22Rv1 (cell line): ENCODE data around the gene DOCK7.

Experiments used
- ZFX ChIP-seq: fragments of 450-650 bp; IDR thresholded peaks from 2 replicates; pipeline ENCODE4 v1.6.1; 2017; ENCODE audit warnings: antibody characterized with exemption, borderline replicate concordance
- TF ChIP-seq, protein P1 (sequence below): fragments of 450-650 bp; IDR thresholded peaks from 2 replicates; pipeline ENCODE4 v1.5.1; 2017; ENCODE audit warnings: mild to moderate bottlenecking

- TF ChIP-seq, protein P1, sequence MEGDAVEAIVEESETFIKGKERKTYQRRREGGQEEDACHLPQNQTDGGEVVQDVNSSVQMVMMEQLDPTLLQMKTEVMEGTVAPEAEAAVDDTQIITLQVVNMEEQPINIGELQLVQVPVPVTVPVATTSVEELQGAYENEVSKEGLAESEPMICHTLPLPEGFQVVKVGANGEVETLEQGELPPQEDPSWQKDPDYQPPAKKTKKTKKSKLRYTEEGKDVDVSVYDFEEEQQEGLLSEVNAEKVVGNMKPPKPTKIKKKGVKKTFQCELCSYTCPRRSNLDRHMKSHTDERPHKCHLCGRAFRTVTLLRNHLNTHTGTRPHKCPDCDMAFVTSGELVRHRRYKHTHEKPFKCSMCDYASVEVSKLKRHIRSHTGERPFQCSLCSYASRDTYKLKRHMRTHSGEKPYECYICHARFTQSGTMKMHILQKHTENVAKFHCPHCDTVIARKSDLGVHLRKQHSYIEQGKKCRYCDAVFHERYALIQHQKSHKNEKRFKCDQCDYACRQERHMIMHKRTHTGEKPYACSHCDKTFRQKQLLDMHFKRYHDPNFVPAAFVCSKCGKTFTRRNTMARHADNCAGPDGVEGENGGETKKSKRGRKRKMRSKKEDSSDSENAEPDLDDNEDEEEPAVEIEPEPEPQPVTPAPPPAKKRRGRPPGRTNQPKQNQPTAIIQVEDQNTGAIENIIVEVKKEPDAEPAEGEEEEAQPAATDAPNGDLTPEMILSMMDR = no peak
- no peak for TF ChIP-seq ZFX
These were observed 34.6 kb upstream of the DOCK7 start for GRCh38 chr1:62722796-62723195.
